ENCODE measurements around the gene DSC3. TPM values are rescaled to one million over a fixed set of nuclear protein-coding genes. Genes with fewer than 3 reads are reported as not detected.
"Not testable (repeated sequence)": the region's sequence is repeated elsewhere in the genome, so short reads cannot be mapped to it uniquely, and the experiment has no call there.

Gene DSC3
- total RNA-seq, 1 donor from 2014 or later, result 0.85 TPM

DNA sequence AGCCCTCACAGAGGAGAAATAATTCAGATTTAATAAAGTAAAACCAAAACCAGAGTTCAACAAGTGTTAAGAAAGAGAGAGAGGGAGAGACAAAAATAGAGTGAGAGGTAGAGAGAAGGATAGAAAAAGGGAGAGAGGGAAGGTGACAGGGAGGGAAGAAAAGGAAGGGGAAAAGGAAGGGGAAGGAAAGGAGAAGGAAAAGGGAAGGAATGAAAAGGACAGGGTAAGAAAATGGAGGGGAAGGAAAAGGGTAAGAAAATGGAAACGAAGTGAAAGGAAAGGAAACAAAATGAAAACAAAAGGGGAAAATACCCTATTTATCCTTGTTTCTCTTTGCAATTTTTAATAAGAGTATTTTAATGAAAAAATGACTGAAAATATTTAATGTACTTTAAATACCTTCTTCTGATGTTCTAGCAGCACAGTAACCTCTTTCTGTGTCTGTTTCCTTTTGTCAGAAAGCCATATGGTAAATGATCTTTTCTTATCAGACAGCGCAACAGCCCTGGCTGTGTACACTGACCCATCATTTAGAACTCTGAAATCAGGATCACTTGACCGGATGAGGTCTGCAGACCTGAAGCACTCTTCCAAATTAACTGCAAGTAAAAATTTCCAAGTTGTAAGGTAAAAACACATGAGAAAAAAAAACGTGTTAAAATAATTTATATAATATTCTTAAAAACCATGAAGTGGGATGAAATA, 11.8 kb downstream of the DSC3 start:
- H3K4me3 ChIP-seq, result no peak overlapping the region
- intact Hi-C loops (cut with DNase I), result no loop called here
- peaks cover 0 to 3% of the 10 kb centered on the region in 2 donors for H3K9me3 ChIP-seq
- DNase-seq (ENCODE audit: low spot score in 2 of 2), result no peak
- no peaks in the 10 kb centered on the region for H3K4me1 ChIP-seq
- no peak overlapping the region for H3K27ac ChIP-seq
- H3K36me3 ChIP-seq, result no peaks in the 10 kb centered on the region
- no peaks in the 10 kb centered on the region for H3K27me3 ChIP-seq
- TF ChIP-seq CTCF (IDR thresholded peaks at IDR 0.05), result no peak

DNA sequence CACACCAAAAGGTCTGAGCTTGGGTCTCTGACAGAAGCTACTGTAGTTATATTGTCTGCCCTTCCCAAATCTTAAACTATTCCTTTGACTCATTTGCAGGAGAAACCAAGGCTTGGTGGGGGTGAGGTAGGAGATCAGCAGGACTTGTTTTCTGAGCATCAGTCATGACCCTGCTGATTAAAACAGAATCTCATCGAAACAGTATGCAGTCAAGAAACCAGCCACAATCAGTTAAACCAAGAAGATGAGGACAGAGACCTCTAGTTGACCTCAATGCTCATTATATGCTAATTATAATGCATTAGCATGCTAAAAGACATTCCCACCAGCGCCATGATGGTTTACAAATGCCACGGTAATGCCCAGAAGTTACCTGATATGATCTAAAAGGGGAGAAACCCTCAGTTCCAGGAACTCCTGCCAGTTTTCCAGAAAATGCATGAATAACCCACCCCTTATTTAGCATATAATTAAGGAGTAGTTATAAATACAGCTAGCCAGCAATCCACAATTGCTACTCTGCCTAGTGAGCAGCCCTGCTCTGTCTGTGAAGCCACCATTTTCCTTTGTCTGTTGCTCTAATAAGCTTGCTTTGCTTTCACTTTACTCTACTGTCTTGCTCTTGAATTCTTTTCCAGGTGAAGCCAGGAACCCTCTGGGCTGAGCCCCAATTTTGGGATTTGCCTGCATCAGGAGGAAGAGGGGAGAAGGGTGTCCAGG, 26.7 kb downstream of the DSC3 start:
- DNase-seq (ENCODE audit: low spot score in 2 of 2), result no peak
- H3K4me1 ChIP-seq, result no peaks in the 10 kb centered on the region
- no peaks in the 10 kb centered on the region for H3K27me3 ChIP-seq
- H3K4me3 ChIP-seq, result no peak overlapping the region
- no peak overlapping the region for H3K27ac ChIP-seq
- no peaks in the 10 kb centered on the region for H3K9me3 ChIP-seq
- no peaks in the 10 kb centered on the region for H3K36me3 ChIP-seq
- intact Hi-C loops (cut with DNase I), result no loop called here
- no peak for TF ChIP-seq CTCF (IDR thresholded peaks at IDR 0.05)

DNA sequence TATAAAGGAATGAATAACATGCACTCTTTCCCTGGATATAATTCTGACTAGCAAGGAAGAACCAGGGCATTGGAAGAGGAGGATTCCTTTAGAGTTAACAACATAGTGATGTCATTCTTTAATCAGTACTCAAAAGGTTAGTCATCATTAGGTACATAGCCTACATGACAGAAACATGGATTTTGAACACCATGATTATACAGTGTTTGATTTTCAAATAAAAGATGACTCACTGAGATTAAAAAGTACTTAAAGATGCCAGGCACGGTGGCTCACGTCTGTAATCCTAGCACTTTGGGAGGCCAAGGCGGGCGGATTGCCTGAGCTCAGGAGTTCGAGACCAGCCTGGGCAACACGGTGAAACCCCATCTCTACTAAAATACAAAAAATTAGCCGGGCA, 31.1 kb downstream of the DSC3 start:
- intact Hi-C loops (cut with DNase I); H3K36me3 ChIP-seq; H3K4me3 ChIP-seq; H3K27me3 ChIP-seq; DNase-seq (ENCODE audit: low spot score in 2 of 2); H3K27ac ChIP-seq; H3K4me1 ChIP-seq; H3K9me3 ChIP-seq: not testable (repeated sequence)

DNA sequence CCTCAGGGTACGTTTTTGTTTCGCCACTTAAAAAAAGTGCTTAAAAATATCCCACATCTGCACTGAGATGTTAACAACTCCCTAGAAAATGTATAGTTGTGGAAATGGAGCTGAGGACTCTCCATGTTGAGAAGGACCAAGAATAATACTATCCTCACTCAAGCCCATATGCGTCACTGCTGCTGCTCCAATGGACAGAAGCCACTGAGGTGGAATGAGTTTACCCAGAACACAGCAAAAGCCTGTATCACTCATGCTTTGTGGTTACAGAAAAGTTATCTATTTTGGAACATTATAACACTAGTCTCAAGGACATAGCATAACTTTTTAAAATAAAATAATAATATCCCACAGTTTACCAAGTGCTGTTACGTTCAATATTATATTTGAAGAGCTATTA, 31.9 kb downstream of the DSC3 start:
- Histone ChIP-seq H3K4me3 (no peak overlapping the region), H3K9me3 (no peaks in the 10 kb centered on the region), H3K4me1 (no peaks in the 10 kb centered on the region), H3K27me3 (no peaks in the 10 kb centered on the region), H3K36me3 (no peaks in the 10 kb centered on the region), H3K27ac (no peak overlapping the region)
- no peak for DNase-seq (ENCODE audit: low spot score in 2 of 2)
- TF ChIP-seq CTCF (IDR thresholded peaks at IDR 0.05), result no peak
- intact Hi-C loops (cut with DNase I), result no loop called here

DNA sequence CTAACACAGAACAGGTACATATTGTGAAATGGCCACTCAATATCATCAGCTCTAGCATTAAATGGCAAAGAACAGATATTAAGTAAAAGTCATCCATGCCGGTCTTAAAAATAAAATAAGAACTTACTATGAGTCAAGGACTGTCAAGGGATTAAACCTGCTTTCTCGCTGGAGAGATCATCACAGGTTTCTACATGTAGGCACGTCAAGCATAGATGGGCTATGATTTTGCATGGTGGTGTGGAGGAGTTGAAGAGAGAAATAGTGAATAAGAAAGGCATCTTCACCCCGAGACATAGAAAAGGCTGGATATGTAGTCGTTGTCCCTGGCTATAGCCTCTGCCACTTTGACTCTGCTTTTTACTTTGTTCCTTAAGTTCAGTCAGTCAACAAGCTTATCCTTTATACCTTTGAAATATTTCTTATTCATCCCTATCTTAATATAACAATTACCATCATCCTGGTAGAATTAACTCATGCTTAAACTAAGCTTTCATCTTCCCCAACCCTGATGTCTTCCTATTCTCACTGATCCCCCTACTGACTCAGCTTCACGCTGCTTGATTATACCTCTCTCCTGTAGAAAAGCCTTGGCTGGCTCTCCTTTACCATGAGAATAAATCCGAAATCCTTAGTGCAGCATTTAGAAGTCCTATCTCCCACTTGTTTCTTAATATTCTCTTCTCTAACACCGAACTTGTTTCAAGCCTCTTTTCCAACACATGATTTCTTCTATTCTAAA, 42.5 kb downstream of the DSC3 start:
- no peaks in the 10 kb centered on the region for H3K4me1 ChIP-seq
- DNase-seq (ENCODE audit: low spot score in 2 of 2), result no peak
- TF ChIP-seq CTCF (IDR thresholded peaks at IDR 0.05), result no peak
- H3K4me3 ChIP-seq, result no peak overlapping the region
- H3K9me3 ChIP-seq, result no peaks in the 10 kb centered on the region
- intact Hi-C loops (cut with DNase I), result no loop called here
- no peaks in the 10 kb centered on the region for H3K27me3 ChIP-seq
- no peaks in the 10 kb centered on the region for H3K36me3 ChIP-seq
- H3K27ac ChIP-seq, result no peak overlapping the region

GRCh38 chr18:30999186-30999585, 43.4 kb downstream of the DSC3 start:
- peak in 1 of 3 experiments; percentile 6 for TF ChIP-seq CTCF (IDR thresholded peaks at IDR 0.05)
- Histone ChIP-seq H3K27ac (no peak overlapping the region), H3K36me3 (no peaks in the 10 kb centered on the region), H3K9me3 (no peaks in the 10 kb centered on the region), H3K4me3 (no peak overlapping the region), H3K4me1 (no peaks in the 10 kb centered on the region), H3K27me3 (no peaks in the 10 kb centered on the region)
- DNase-seq (ENCODE audit: low spot score in 2 of 2), result no peak
- intact Hi-C loops (cut with DNase I), result no loop called here

Measured in ascending aorta (tissue), 2 donors.